SU-DHL-6 (cell line): ENCODE data around the gene SYT2.
A peak's percentile ranks its signal among the peaks of the same experiment; 100 is the strongest.
"Not testable (repeated sequence)": the region's sequence is repeated elsewhere in the genome, so short reads cannot be mapped to it uniquely, and the experiment has no call there.

Experiments used
- H2AFZ ChIP-seq: fragments of 200-600 bp; sonication (generic); 2 replicates; pipeline ENCODE4 v1.6.1; 2014; ENCODE audit warnings: low read depth, mild to moderate bottlenecking, moderate library complexity, mixed read lengths, antibody characterized with exemption, low read length; ENCODE audit not compliant: severe bottlenecking
- H3F3A ChIP-seq: fragments of 200-600 bp; shearing (Covaris generic); 2 replicates; pipeline ENCODE4 v1.6.0; 2016; ENCODE audit warnings: antibody characterized with exemption, mild to moderate bottlenecking; ENCODE audit not compliant: insufficient read depth
- H3K27ac ChIP-seq: fragments of 200-600 bp; sonication (generic); 2 replicates; pipeline ENCODE4 v1.5.1; 2016; ENCODE audit warnings: low read depth, mild to moderate bottlenecking, low read length, moderate library complexity, mixed read lengths
- H3K27me3 ChIP-seq: fragments of 200-600 bp; sonication (generic), shearing (Covaris generic); 2 replicates; pipeline ENCODE4 v1.6.0; 2014; ENCODE audit warnings: mild to moderate bottlenecking, low read length
- H3K36me3 ChIP-seq: fragments of 200-600 bp; sonication (generic); 2 replicates; pipeline ENCODE4 v1.6.1; 2014; ENCODE audit warnings: mild to moderate bottlenecking, low read length, mixed read lengths
- H3K4me2 ChIP-seq: fragments of 300-600, 200-600 bp; shearing (Covaris generic), sonication (generic); 2 replicates; pipeline ENCODE4 v1.6.0; 2014; ENCODE audit warnings: low read length, low read depth, mild to moderate bottlenecking; ENCODE audit not compliant: poor library complexity, severe bottlenecking
- H3K4me3 ChIP-seq: fragments of 200-600 bp; sonication (generic); 2 replicates; pipeline ENCODE4 v1.5.1; 2014; ENCODE audit warnings: antibody characterized with exemption, low read length, mild to moderate bottlenecking, mixed read lengths; ENCODE audit not compliant: insufficient read depth, poor library complexity, severe bottlenecking
- H3K79me2 ChIP-seq: fragments of 200-600 bp; sonication (generic); 2 replicates; pipeline ENCODE4 v1.6.1; 2014; ENCODE audit warnings: mild to moderate bottlenecking, low read length, moderate library complexity; ENCODE audit not compliant: insufficient read depth
- H3K9ac ChIP-seq: fragments of 200-600 bp; sonication (generic); 2 replicates; pipeline ENCODE4 v1.7.0; 2014; ENCODE audit warnings: mild to moderate bottlenecking, low read length
- H3K9me2 ChIP-seq: fragments of 200-600 bp; sonication (generic); replicated peaks from 2 replicates; pipeline ENCODE4 v1.6.1; 2014; ENCODE audit warnings: low read length; ENCODE audit not compliant: insufficient read depth
- H3K9me3 ChIP-seq: fragments of 200-600 bp; sonication (generic); 2 replicates; pipeline ENCODE4 v1.6.1; 2014; ENCODE audit warnings: low read length, mixed read lengths; ENCODE audit not compliant: insufficient read depth
- H4K20me1 ChIP-seq: fragments of 200-600 bp; sonication (generic); 2 replicates; pipeline ENCODE4 v1.6.1; 2014; ENCODE audit warnings: low read depth, mild to moderate bottlenecking, antibody characterized with exemption, low read length, moderate library complexity, mixed read lengths
- EZH2phosphoT487 ChIP-seq: fragments of 200-600 bp; sonication (generic), shearing (Covaris generic); conservative IDR thresholded peaks from 2 replicates; pipeline ENCODE4 v1.6.1; 2018; ENCODE audit warnings: mild to moderate bottlenecking, antibody characterized with exemption, low read length, moderate library complexity, mixed read lengths
- TF ChIP-seq, protein P1 (sequence below): fragments of 200-600 bp; sonication (generic); IDR thresholded peaks from one replicate; pipeline ENCODE4 v1.5.1; 2017; ENCODE audit warnings: antibody characterized with exemption, mild to moderate bottlenecking, low read length, moderate library complexity; ENCODE audit not compliant: insufficient read depth, poor library complexity, severe bottlenecking

SYT2 gene

DNA sequence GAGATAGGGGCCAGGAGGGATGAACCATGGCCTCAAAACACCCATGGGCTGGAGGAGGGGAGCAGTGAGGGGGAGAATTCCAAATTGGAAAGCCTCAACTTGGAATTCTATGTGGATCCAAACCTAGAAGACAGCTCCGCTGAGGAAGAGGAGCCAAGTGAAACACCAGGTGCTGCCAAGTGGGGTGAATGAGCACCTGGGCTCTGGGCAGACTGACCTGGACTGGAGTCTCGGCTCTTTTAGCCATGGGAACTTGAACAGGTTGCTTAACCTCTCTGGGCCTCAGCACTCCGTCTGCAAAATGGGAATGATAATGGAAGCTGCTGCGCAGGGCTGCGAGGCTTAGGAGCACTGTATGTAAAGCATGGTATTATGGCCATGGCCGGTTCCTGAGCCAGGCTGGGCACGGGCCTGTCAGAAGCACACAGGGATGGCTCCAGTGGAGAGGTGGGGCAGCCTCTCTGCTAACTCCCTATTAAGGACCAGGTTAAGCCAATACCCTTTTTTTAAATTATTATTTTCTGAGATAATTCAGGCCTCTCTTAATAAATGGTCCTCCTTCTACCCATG lies 81.5 kb downstream of the SYT2 start:
- H3K27ac ChIP-seq, result no peak overlapping the region
- no peak overlapping the region for H2AFZ ChIP-seq
- no peaks in the 10 kb centered on the region for H3K9me3 ChIP-seq
- no peaks in the 10 kb centered on the region for H3K36me3 ChIP-seq
- no peaks in the 10 kb centered on the region for H3F3A ChIP-seq
- no peak overlapping the region for H3K4me2 ChIP-seq
- H3K9ac ChIP-seq, result no peak overlapping the region
- H3K9me2 ChIP-seq, result no peaks in the 10 kb centered on the region
- no peaks in the 10 kb centered on the region for H3K27me3 ChIP-seq
- H3K79me2 ChIP-seq, result no peaks in the 10 kb centered on the region
- TF ChIP-seq, protein P1, sequence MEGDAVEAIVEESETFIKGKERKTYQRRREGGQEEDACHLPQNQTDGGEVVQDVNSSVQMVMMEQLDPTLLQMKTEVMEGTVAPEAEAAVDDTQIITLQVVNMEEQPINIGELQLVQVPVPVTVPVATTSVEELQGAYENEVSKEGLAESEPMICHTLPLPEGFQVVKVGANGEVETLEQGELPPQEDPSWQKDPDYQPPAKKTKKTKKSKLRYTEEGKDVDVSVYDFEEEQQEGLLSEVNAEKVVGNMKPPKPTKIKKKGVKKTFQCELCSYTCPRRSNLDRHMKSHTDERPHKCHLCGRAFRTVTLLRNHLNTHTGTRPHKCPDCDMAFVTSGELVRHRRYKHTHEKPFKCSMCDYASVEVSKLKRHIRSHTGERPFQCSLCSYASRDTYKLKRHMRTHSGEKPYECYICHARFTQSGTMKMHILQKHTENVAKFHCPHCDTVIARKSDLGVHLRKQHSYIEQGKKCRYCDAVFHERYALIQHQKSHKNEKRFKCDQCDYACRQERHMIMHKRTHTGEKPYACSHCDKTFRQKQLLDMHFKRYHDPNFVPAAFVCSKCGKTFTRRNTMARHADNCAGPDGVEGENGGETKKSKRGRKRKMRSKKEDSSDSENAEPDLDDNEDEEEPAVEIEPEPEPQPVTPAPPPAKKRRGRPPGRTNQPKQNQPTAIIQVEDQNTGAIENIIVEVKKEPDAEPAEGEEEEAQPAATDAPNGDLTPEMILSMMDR, result no peak
- TF ChIP-seq EZH2phosphoT487, result no peak
- no peaks in the 10 kb centered on the region for H4K20me1 ChIP-seq
- no peak overlapping the region for H3K4me3 ChIP-seq

DNA sequence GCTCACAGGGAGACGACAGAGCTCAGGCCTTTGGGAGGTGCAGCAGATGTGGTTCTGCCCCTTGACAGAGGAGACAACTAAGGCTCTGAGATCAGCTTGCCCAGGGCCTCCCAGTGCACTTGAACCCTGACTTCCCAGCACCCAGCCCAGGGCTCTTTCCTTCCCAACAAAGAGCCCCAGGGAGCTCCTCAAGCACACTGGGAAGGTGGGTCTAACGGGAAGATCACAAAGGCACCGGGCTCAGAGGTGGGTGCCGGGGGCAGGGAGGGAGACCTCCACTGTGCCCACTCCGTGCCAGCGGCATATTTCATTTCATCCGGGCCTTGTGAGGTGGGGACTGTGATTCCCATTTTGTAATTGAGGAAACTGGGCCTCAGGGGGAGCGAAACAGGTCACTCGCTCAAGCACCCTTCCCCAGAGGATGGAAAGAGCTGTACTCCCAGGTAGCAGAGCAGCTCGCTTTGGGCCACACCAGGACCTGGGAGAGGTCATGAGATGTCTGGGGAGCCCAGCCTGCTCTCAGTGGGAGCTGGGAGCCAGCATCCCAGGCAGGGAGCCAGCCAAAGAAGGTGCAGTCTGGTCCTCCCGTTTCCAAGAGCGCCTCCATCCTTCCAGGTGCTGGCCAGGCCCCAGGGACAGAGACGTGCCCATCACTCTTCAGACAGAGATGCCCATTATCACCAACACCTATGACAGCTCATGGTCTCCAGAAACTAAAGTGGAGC lies 82.3 kb downstream of the SYT2 start:
- no peak overlapping the region for H3K4me2 ChIP-seq
- no peak for TF ChIP-seq EZH2phosphoT487
- TF ChIP-seq, protein P1, result no peak

DNA sequence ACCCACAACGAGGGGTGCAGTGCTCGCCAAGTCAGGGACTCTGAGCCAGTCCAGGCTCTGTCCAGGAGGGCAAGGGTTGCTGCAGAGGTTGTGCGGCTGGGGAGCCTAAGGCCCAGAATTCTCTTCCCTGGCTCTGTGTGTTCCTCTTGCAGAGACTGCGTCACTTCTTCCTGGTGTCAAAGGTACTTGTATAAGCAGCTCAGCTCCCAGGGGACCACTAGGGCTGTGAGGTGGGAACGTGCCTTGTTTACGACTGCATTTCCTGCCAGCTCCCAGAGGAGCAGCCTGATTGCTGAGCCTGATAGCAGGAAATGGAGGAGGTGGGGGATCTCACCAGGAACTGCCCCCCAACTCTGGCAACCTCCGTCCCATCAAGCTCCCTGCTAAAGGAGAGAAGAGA lies 83.2 kb downstream of the SYT2 start:
- not testable (repeated sequence) for H3K4me2 ChIP-seq, H3K4me3 ChIP-seq, H3K27me3 ChIP-seq, H3F3A ChIP-seq, H3K9me3 ChIP-seq, H3K79me2 ChIP-seq, H3K9ac ChIP-seq, H3K36me3 ChIP-seq, H2AFZ ChIP-seq, H3K27ac ChIP-seq, H4K20me1 ChIP-seq, H3K9me2 ChIP-seq

More for the DNA sequence above, 82.3 kb downstream of the SYT2 start:
- no peak overlapping the region for H2AFZ ChIP-seq
- no peaks in the 10 kb centered on the region for H3K9me2 ChIP-seq
- no peaks in the 10 kb centered on the region for H4K20me1 ChIP-seq
- no peaks in the 10 kb centered on the region for H3K27me3 ChIP-seq
- H3K9me3 ChIP-seq, result no peaks in the 10 kb centered on the region
- no peaks in the 10 kb centered on the region for H3F3A ChIP-seq
- no peak overlapping the region for H3K27ac ChIP-seq
- H3K9ac ChIP-seq, result no peak overlapping the region
- no peaks in the 10 kb centered on the region for H3K79me2 ChIP-seq
- no peak overlapping the region for H3K4me3 ChIP-seq
- H3K36me3 ChIP-seq, result no peaks in the 10 kb centered on the region

DNA sequence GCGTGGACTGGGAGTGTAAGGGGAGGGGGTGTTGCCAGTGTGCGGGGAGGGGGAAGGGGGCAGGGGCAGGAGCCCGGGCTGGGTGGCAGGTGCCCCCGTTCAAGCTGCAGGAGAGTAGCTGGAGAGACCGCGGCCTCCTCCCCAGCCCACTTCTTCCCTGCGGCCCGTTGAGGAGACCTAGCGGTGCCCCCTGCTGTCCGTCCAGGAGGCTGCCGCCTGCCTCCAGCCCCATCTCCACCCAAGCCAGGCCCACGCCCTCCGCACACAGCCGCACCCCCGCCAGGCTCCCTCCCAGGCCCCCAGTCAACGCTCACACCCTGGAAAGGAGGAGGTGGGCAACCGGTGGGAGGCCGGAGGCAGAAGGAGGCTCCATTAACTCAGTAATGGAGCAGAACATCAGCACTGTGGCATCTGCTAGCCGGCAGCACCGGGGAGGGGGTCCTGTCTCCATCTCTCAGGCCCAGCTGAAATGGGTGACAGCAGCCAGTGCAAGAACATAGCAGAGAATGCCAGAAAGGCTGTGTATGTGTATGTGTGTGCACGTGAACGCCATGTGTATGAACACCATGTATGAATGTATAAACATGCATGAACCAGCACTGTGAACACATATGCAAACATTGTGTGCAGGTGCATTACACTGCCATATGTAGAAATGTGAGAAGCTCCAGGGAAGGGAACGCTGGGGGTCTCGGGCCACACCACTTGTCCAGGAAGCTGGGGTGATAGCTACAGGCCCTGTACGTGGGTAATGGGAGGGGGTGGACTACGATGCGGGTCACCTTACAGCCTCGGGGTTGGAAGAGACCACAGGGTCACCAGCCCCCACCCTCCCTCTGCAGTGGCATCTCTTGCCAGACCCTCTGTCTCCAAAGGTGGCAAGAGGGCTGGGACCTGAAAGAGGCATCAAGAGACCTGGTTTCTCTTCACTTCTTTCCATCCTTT lies 84.6 kb downstream of the SYT2 start:
- no peaks in the 10 kb centered on the region for H3K9me2 ChIP-seq
- TF ChIP-seq, protein P1, result peak; percentile 24
- no peak for TF ChIP-seq EZH2phosphoT487
- H4K20me1 ChIP-seq, result no peaks in the 10 kb centered on the region
- H3K4me3 ChIP-seq, result no peak overlapping the region
- H3K9ac ChIP-seq, result no peak overlapping the region
- no peaks in the 10 kb centered on the region for H3K9me3 ChIP-seq
- no peak overlapping the region for H2AFZ ChIP-seq
- H3K4me2 ChIP-seq, result no peak overlapping the region
- no peaks in the 10 kb centered on the region for H3K27me3 ChIP-seq
- H3F3A ChIP-seq, result no peaks in the 10 kb centered on the region
- H3K36me3 ChIP-seq, result no peaks in the 10 kb centered on the region
- H3K79me2 ChIP-seq, result no peaks in the 10 kb centered on the region
- no peak overlapping the region for H3K27ac ChIP-seq
